Naive thymus-derived CD8-positive, alpha-beta T cell (primary cell): ENCODE measurements around the gene SH3BP4. TPM values are rescaled to one million over a fixed set of nuclear protein-coding genes. Genes with fewer than 3 reads are reported as not detected.

ENCODE experiments used
- ATAC-seq, 2 donors: fragments of 150-1000 bp; cut with Tn5 transposase in 1 of 2; sonication (Bioruptor Pico), chemical (Tn5 transposase) in 1 of 2; 1 replicate in 1 of 2; 2 replicates in 1 of 2; pipeline ENCODE4 v1.10.0; 2021; ENCODE audit warnings: mild to moderate bottlenecking in 2 of 2, moderate library complexity in 2 of 2
- POLR2A ChIA-PET: fragments of 350-600 bp; sonication (Branson Sonifier 250); formaldehyde crosslinking; loops from one replicate; lab custom pipeline; 2021; ENCODE audit warnings: antibody characterized with exemption; lab: Charles Lee
- DNase-seq, 10 donors: peaks; one replicate each; pipeline versions ENCODE4 v3.0.0 to v3.0.0-alpha.2; 2020 to 2022
- H3K27ac Mint-ChIP-seq, 10 donors: one replicate each; pipeline ENCODE4 v1.8.0; 2020 to 2022; ENCODE audit warnings: mild to moderate bottlenecking in 10 of 10, mixed read lengths in 10 of 10, moderate library complexity in 4 of 10, inconsistent platforms in 1 of 10
- H3K27me3 Mint-ChIP-seq, 5 donors: one replicate each; pipeline ENCODE4 v1.8.0; 2021 to 2022; ENCODE audit warnings: mixed read lengths in 5 of 5
- H3K36me3 Mint-ChIP-seq, 3 donors: one replicate each; pipeline ENCODE4 v1.8.0; 2020 to 2022; ENCODE audit warnings: mixed read lengths in 3 of 3, mild to moderate bottlenecking in 2 of 3, inconsistent platforms in 1 of 3
- H3K4me1 Mint-ChIP-seq, 4 donors: one replicate each; pipeline ENCODE4 v1.8.0; 2021 to 2022; ENCODE audit warnings: mixed read lengths in 4 of 4
- H3K4me3 Mint-ChIP-seq, 10 donors: one replicate each; pipeline ENCODE4 v1.8.0; 2020 to 2022; ENCODE audit warnings: mild to moderate bottlenecking in 10 of 10, mixed read lengths in 10 of 10, moderate library complexity in 6 of 10, inconsistent platforms in 1 of 10
- H3K9me3 Mint-ChIP-seq, 9 donors: one replicate each; pipeline ENCODE4 v1.8.0; 2020 to 2022; ENCODE audit warnings: mixed read lengths in 9 of 9, mild to moderate bottlenecking in 3 of 9, inconsistent platforms in 1 of 9, moderate library complexity in 1 of 9
- polyA plus RNA-seq, 3 donors: library from polyadenylated mRNA; unstranded; fragments of 300-500 nt; fragmentation: Illumina TruSeq; gene quantifications; one replicate each; pipeline ENCODE4 v1.2.3, GENCODE V29; 2021
- total RNA-seq, 8 experiments: library from RNA in 2 of 8; stranded (reverse) in 2 of 8; gene quantifications; one replicate each; pipeline ENCODE4 v1.2.3 and lab custom pipeline; 2021 to 2026

The SH3BP4 gene
- total and polyA plus RNA-seq, 5 experiments from 2014 or later: 0.19 to 0.29 TPM; not detected in 3

- no peak overlapping the region for H3K27ac Mint-ChIP-seq
- DNase-seq (no peak), ATAC-seq (no peak)
- POLR2A ChIA-PET: no interaction called here
- H3K4me1 Mint-ChIP-seq: no peaks in the 10 kb centered on the region
- no peaks in the 10 kb centered on the region for H3K36me3 Mint-ChIP-seq
- H3K4me3 Mint-ChIP-seq: no peak overlapping the region
- H3K9me3 Mint-ChIP-seq: no peaks in the 10 kb centered on the region
- H3K27me3 Mint-ChIP-seq: peaks cover 7 to 25% (median 18%) of the 10 kb centered on the region in 5 donors
Observed at GRCh38 chr2:235096447-235096846, 144.6 kb downstream of the SH3BP4 start.

- no peak overlapping the region for H3K27ac Mint-ChIP-seq
Observed at GRCh38 chr2:235097196-235097595, 145.4 kb downstream of the SH3BP4 start.

GRCh38 chr2:235098269-235098668 lies 146.5 kb downstream of the SH3BP4 start:
- no peaks in the 10 kb centered on the region for H3K36me3 Mint-ChIP-seq
- POLR2A ChIA-PET: no interaction called here
- ATAC-seq (no peak), DNase-seq (no peak)
- H3K4me3 Mint-ChIP-seq: no peak overlapping the region
- H3K27me3 Mint-ChIP-seq: peaks cover 7 to 17% (median 12%) of the 10 kb centered on the region in 5 donors
- no peak overlapping the region for H3K27ac Mint-ChIP-seq
- no peaks in the 10 kb centered on the region for H3K9me3 Mint-ChIP-seq
- H3K4me1 Mint-ChIP-seq: no peaks in the 10 kb centered on the region

More at GRCh38 chr2:235097196-235097595, 145.4 kb downstream of the SH3BP4 start:
- no peaks in the 10 kb centered on the region for H3K36me3 Mint-ChIP-seq
- POLR2A ChIA-PET: no interaction called here
- no peaks in the 10 kb centered on the region for H3K9me3 Mint-ChIP-seq
- ATAC-seq (no peak), DNase-seq (no peak)
- no peaks in the 10 kb centered on the region for H3K4me1 Mint-ChIP-seq
- peaks cover 7 to 25% (median 16%) of the 10 kb centered on the region in 5 donors for H3K27me3 Mint-ChIP-seq
- no peak overlapping the region for H3K4me3 Mint-ChIP-seq

- Mint-ChIP-seq H3K27ac (no peak overlapping the region), H3K4me1 (no peaks in the 10 kb centered on the region), H3K36me3 (no peaks in the 10 kb centered on the region), H3K9me3 (no peaks in the 10 kb centered on the region), H3K4me3 (no peak overlapping the region), H3K27me3 (peaks cover 7 to 15% (median 10%) of the 10 kb centered on the region in 5 donors)
- ATAC-seq (no peak), DNase-seq (no peak)
- POLR2A ChIA-PET: no interaction called here
Observed at GRCh38 chr2:235098736-235099494, 147.1 kb downstream of the SH3BP4 start.

- peaks cover 0 to 20% (median 7%) of the 10 kb centered on the region in 5 donors for H3K27me3 Mint-ChIP-seq
- POLR2A ChIA-PET: no interaction called here
- no peak overlapping the region for H3K4me3 Mint-ChIP-seq
- no peaks in the 10 kb centered on the region for H3K4me1 Mint-ChIP-seq
- no peak for DNase-seq
- no peak overlapping the region for H3K27ac Mint-ChIP-seq
- H3K9me3 Mint-ChIP-seq: no peaks in the 10 kb centered on the region
- no peak for ATAC-seq
- H3K36me3 Mint-ChIP-seq: no peaks in the 10 kb centered on the region
Observed at GRCh38 chr2:235102896-235103295, 151.1 kb downstream of the SH3BP4 start.
